Activated CD8-positive, alpha-beta memory T cell treated with anti-CD3 and anti-CD28 coated beads, Interleukin-2, amount 10 ng/mL, durations not matched to agents 7 days and 5 days (primary cell): ENCODE measurements around the gene ONECUT1. TPM values are rescaled to one million over a fixed set of nuclear protein-coding genes. Genes with fewer than 3 reads are reported as not detected.

Source experiments
- ATAC-seq: fragments of 150-1000 bp; cut with Tn5 transposase; one replicate; pipeline ENCODE4 v1.10.0; 2021; ENCODE audit warnings: moderate library complexity
- CTCF ChIA-PET: fragments of 350-600 bp; sonication (Branson Sonifier 250); formaldehyde crosslinking; loops from one replicate; lab custom pipeline; 2021; ENCODE audit warnings: antibody characterized with exemption; lab: Charles Lee
- DNase-seq: peaks from one replicate; pipeline ENCODE4 v3.0.0-alpha.2; 2020
- H3K27ac Mint-ChIP-seq: one replicate; pipeline ENCODE4 v1.8.0; 2021; ENCODE audit warnings: mild to moderate bottlenecking, mixed read lengths
- H3K27me3 Mint-ChIP-seq: one replicate; pipeline ENCODE4 v1.8.0; 2021; ENCODE audit warnings: mixed read lengths
- H3K36me3 Mint-ChIP-seq: one replicate; pipeline ENCODE4 v1.8.0; 2021; ENCODE audit warnings: mild to moderate bottlenecking, mixed read lengths
- H3K4me1 Mint-ChIP-seq: one replicate; pipeline ENCODE4 v1.8.0; 2021; ENCODE audit warnings: mixed read lengths
- H3K4me3 Mint-ChIP-seq: one replicate; pipeline ENCODE4 v1.8.0; 2021; ENCODE audit warnings: mild to moderate bottlenecking, moderate library complexity, mixed read lengths
- H3K9me3 Mint-ChIP-seq: one replicate; pipeline ENCODE4 v1.8.0; 2022; ENCODE audit warnings: low read depth, mixed read lengths
- total RNA-seq, 2 experiments: library from RNA; stranded (reverse); gene quantifications; one replicate each; pipeline ENCODE4 v1.2.3, GENCODE V29; 2021

Gene ONECUT1
- total RNA-seq, 2 experiments from 2014 or later: not detected

GRCh38 chr15:52730173-52730572 is 60.0 kb downstream of the ONECUT1 start:
- Mint-ChIP-seq H3K4me3 (no peak overlapping the region), H3K36me3 (no peaks in the 10 kb centered on the region)

GRCh38 chr15:52728899-52729298 is 61.2 kb downstream of the ONECUT1 start:
- CTCF ChIA-PET: interaction anchor here (0.6 to 7.6 kb wide), 3 partner anchors 173 to 471 kb away, joined by 3 to 131 read pairs (median 23); no protein-coding TSS in a partner anchor
- ATAC-seq (no peak), DNase-seq (no peak)
- H3K9me3 Mint-ChIP-seq: no peaks in the 10 kb centered on the region
- H3K36me3 Mint-ChIP-seq: no peaks in the 10 kb centered on the region
- H3K27me3 Mint-ChIP-seq: no peaks in the 10 kb centered on the region
- no peak overlapping the region for H3K27ac Mint-ChIP-seq
- H3K4me3 Mint-ChIP-seq: no peak overlapping the region
- peaks cover 23% of the 10 kb centered on the region for H3K4me1 Mint-ChIP-seq

More at GRCh38 chr15:52730173-52730572, 60.0 kb downstream of the ONECUT1 start:
- H3K27me3 Mint-ChIP-seq: no peaks in the 10 kb centered on the region
- ATAC-seq (peak; percentile 61), DNase-seq (peak; percentile 62)
- CTCF ChIA-PET: interaction anchor here (0.7 to 7.6 kb wide), 4 partner anchors 48 to 472 kb away, joined by 3 to 131 read pairs (median 13); no protein-coding TSS in a partner anchor
- H3K27ac Mint-ChIP-seq: peak overlapping the region; percentile 57
- peaks cover 32% of the 10 kb centered on the region for H3K4me1 Mint-ChIP-seq
- H3K9me3 Mint-ChIP-seq: no peaks in the 10 kb centered on the region

- Mint-ChIP-seq H3K4me3 (no peak overlapping the region), H3K4me1 (peaks cover 13% of the 10 kb centered on the region), H3K27me3 (no peaks in the 10 kb centered on the region), H3K36me3 (no peaks in the 10 kb centered on the region), H3K9me3 (no peaks in the 10 kb centered on the region), H3K27ac (no peak overlapping the region)
- ATAC-seq (no peak), DNase-seq (no peak)
- CTCF ChIA-PET: interaction anchor here (1.0 kb wide), 1 partner anchor 397 kb away, joined by 3 read pairs; no protein-coding TSS in a partner anchor
These were observed 62.3 kb downstream of the ONECUT1 start for GRCh38 chr15:52727815-52728214.

GRCh38 chr15:52726195-52726594 is 63.9 kb downstream of the ONECUT1 start:
- ATAC-seq (no peak), DNase-seq (no peak)
- Mint-ChIP-seq H3K27ac (no peak overlapping the region), H3K4me1 (peaks cover 11% of the 10 kb centered on the region), H3K27me3 (peaks cover 1% of the 10 kb centered on the region), H3K9me3 (no peaks in the 10 kb centered on the region), H3K4me3 (no peak overlapping the region), H3K36me3 (no peaks in the 10 kb centered on the region)
- CTCF ChIA-PET: interaction anchor here (1.1 kb wide), 1 partner anchor 10 kb away, joined by 4 read pairs; no protein-coding TSS in a partner anchor

GRCh38 chr15:52718551-52718950 is 71.6 kb downstream of the ONECUT1 start:
- Mint-ChIP-seq H3K27ac (no peak overlapping the region), H3K27me3 (peaks cover 5% of the 10 kb centered on the region), H3K9me3 (no peaks in the 10 kb centered on the region), H3K4me1 (no peaks in the 10 kb centered on the region), H3K4me3 (no peak overlapping the region), H3K36me3 (no peaks in the 10 kb centered on the region)
- DNase-seq (no peak), ATAC-seq (no peak)
- CTCF ChIA-PET: interaction anchor here (1.2 kb wide), 1 partner anchor 15 kb away, joined by 3 read pairs; no protein-coding TSS in a partner anchor

GRCh38 chr15:52717924-52718323 is 72.2 kb downstream of the ONECUT1 start:
- DNase-seq (no peak), ATAC-seq (no peak)
- CTCF ChIA-PET: no interaction called here
- Mint-ChIP-seq H3K27ac (no peak overlapping the region), H3K27me3 (peaks cover 5% of the 10 kb centered on the region), H3K36me3 (no peaks in the 10 kb centered on the region), H3K4me3 (no peak overlapping the region), H3K9me3 (no peaks in the 10 kb centered on the region), H3K4me1 (no peaks in the 10 kb centered on the region)

GRCh38 chr15:52717481-52717880 is 72.7 kb downstream of the ONECUT1 start:
- DNase-seq (no peak), ATAC-seq (no peak)
- Mint-ChIP-seq H3K36me3 (no peaks in the 10 kb centered on the region), H3K27me3 (peaks cover 5% of the 10 kb centered on the region), H3K4me3 (no peak overlapping the region), H3K27ac (no peak overlapping the region), H3K4me1 (no peaks in the 10 kb centered on the region), H3K9me3 (no peaks in the 10 kb centered on the region)
- CTCF ChIA-PET: no interaction called here

- Mint-ChIP-seq H3K4me1 (no peaks in the 10 kb centered on the region), H3K4me3 (no peak overlapping the region), H3K9me3 (no peaks in the 10 kb centered on the region), H3K36me3 (no peaks in the 10 kb centered on the region), H3K27me3 (peaks cover 5% of the 10 kb centered on the region), H3K27ac (no peak overlapping the region)
- ATAC-seq (no peak), DNase-seq (no peak)
- CTCF ChIA-PET: no interaction called here
These were observed 73.6 kb downstream of the ONECUT1 start for GRCh38 chr15:52716536-52716935.

- CTCF ChIA-PET: no interaction called here
- Mint-ChIP-seq H3K4me3 (no peak overlapping the region), H3K27me3 (peaks cover 3% of the 10 kb centered on the region), H3K27ac (no peak overlapping the region), H3K9me3 (no peaks in the 10 kb centered on the region), H3K4me1 (peaks cover 2% of the 10 kb centered on the region), H3K36me3 (no peaks in the 10 kb centered on the region)
- DNase-seq: no peak
- no peak for ATAC-seq
These were observed 74.7 kb downstream of the ONECUT1 start for GRCh38 chr15:52715411-52715810.

GRCh38 chr15:52714968-52715367 is 75.2 kb downstream of the ONECUT1 start:
- ATAC-seq (no peak), DNase-seq (no peak)
- Mint-ChIP-seq H3K27ac (no peak overlapping the region), H3K9me3 (no peaks in the 10 kb centered on the region), H3K36me3 (no peaks in the 10 kb centered on the region), H3K27me3 (peaks cover 2% of the 10 kb centered on the region), H3K4me1 (peaks cover 4% of the 10 kb centered on the region), H3K4me3 (no peak overlapping the region)
- CTCF ChIA-PET: no interaction called here

- no peak for ATAC-seq
- Mint-ChIP-seq H3K27me3 (no peaks in the 10 kb centered on the region), H3K27ac (no peak overlapping the region), H3K36me3 (no peaks in the 10 kb centered on the region), H3K9me3 (no peaks in the 10 kb centered on the region), H3K4me1 (peaks cover 4% of the 10 kb centered on the region), H3K4me3 (no peak overlapping the region)
- no peak for DNase-seq
- CTCF ChIA-PET: no interaction called here
These were observed 79.3 kb downstream of the ONECUT1 start for GRCh38 chr15:52710708-52711389.

GRCh38 chr15:52710050-52710707 is 80.0 kb downstream of the ONECUT1 start:
- H3K36me3 Mint-ChIP-seq: no peaks in the 10 kb centered on the region
- no peak overlapping the region for H3K4me3 Mint-ChIP-seq
- no peak for DNase-seq
- no peaks in the 10 kb centered on the region for H3K9me3 Mint-ChIP-seq
- CTCF ChIA-PET: no interaction called here
- no peak overlapping the region for H3K27ac Mint-ChIP-seq
- ATAC-seq: no peak
- H3K4me1 Mint-ChIP-seq: peaks cover 4% of the 10 kb centered on the region
- H3K27me3 Mint-ChIP-seq: no peaks in the 10 kb centered on the region

GRCh38 chr15:52709187-52709981 is 80.8 kb downstream of the ONECUT1 start:
- CTCF ChIA-PET: no interaction called here
- Mint-ChIP-seq H3K4me3 (no peak overlapping the region), H3K36me3 (peaks cover 2% of the 10 kb centered on the region), H3K27ac (no peak overlapping the region), H3K9me3 (no peaks in the 10 kb centered on the region), H3K27me3 (peaks cover 2% of the 10 kb centered on the region), H3K4me1 (peaks cover 4% of the 10 kb centered on the region)
- ATAC-seq (no peak), DNase-seq (no peak)
